ENCODE data around the gene ROR1. TPM values are rescaled to one million over a fixed set of nuclear protein-coding genes. Genes with fewer than 3 reads are reported as not detected.

ROR1 gene
- total RNA-seq, 6 experiments from 2014 or later: 7.4 to 9.4 (median 8.9) TPM

DNA sequence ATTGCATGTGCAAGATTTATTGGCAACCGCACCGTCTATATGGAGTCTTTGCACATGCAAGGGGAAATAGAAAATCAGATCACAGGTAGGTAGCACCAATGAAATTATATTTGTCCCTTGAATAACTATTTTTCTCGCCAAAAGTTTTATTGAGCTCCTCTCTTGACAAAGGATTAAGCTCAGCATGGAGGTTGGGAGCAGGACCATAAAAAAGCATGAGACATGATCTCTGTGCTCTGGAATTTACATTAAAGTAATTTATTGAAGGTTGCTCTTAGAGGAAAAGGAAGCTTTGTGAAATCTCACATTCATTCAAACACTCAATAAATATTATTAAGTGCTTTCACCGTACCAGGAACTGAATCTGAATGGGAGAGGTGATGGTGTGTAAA lies 363.6 kb downstream of the ROR1 start:
- 0 out of 2 replicates have a peak overlapping the region, but pooled peaks have one; percentile 14 for H3K27ac Mint-ChIP-seq

DNA sequence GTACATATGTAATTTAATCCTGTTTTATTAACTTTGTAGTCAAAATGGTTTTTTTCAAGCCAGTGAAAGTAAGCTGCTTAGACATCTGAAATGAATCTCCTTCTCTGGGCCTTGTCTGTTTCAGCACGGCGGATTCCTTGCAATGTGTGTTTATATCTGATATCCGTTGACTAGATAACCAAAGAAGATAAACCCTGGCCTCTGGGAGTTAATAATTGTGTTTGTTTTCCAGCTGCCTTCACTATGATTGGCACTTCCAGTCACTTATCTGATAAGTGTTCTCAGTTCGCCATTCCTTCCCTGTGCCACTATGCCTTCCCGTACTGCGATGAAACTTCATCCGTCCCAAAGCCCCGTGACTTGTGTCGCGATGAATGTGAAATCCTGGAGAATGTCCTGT lies 366.1 kb downstream of the ROR1 start:
- Mint-ChIP-seq H3K27ac (no peak overlapping the region), H3K4me1 (ENCODE audit: low read depth) (peaks cover 40% of the 10 kb centered on the region), H3K27me3 (ENCODE audit: insufficient read depth) (no peaks in the 10 kb centered on the region; the same call in 1 of the 2 replicates), H3K9me3 (no peaks in the 10 kb centered on the region), H3K4me3 (no peak overlapping the region), H3K36me3 (ENCODE audit: low read depth) (peaks cover 13% of the 10 kb centered on the region)
- TF ChIP-seq, protein P1, sequence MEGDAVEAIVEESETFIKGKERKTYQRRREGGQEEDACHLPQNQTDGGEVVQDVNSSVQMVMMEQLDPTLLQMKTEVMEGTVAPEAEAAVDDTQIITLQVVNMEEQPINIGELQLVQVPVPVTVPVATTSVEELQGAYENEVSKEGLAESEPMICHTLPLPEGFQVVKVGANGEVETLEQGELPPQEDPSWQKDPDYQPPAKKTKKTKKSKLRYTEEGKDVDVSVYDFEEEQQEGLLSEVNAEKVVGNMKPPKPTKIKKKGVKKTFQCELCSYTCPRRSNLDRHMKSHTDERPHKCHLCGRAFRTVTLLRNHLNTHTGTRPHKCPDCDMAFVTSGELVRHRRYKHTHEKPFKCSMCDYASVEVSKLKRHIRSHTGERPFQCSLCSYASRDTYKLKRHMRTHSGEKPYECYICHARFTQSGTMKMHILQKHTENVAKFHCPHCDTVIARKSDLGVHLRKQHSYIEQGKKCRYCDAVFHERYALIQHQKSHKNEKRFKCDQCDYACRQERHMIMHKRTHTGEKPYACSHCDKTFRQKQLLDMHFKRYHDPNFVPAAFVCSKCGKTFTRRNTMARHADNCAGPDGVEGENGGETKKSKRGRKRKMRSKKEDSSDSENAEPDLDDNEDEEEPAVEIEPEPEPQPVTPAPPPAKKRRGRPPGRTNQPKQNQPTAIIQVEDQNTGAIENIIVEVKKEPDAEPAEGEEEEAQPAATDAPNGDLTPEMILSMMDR (IDR thresholded peaks at IDR 0.05): no peak
- DNase-seq: no peak

More for the DNA sequence above, 363.6 kb downstream of the ROR1 start:
- TF ChIP-seq, protein P1 (IDR thresholded peaks at IDR 0.05): peak; percentile 49
- H3K4me1 Mint-ChIP-seq (ENCODE audit: low read depth): peaks cover 61% of the 10 kb centered on the region
- DNase-seq: peak; percentile 37
- peaks cover 13% of the 10 kb centered on the region for H3K36me3 Mint-ChIP-seq (ENCODE audit: low read depth)
- no peaks in the 10 kb centered on the region for H3K27me3 Mint-ChIP-seq (ENCODE audit: insufficient read depth)
- H3K4me3 Mint-ChIP-seq: no peak overlapping the region; the same call in 1 of the 2 replicates
- H3K9me3 Mint-ChIP-seq: no peaks in the 10 kb centered on the region

DNA sequence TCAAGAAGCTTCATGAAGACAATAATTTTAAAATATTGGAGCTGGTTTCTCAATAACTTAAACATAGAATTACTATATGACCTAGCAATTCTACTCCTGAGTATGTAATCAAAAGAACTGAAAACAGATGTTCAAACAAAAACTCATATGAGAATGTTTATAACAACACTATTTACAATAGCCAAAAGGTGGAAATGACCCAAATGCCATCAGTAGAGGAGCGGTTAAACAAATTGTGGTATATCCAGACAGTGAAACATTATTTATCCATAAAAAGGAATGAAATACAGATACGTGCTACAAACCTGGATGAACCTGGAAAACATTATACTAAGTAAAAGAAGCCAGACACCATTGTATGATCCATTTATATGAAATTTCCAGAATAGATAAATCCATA lies 366.8 kb downstream of the ROR1 start:
- Mint-ChIP-seq H3K4me3 (no peak overlapping the region), H3K36me3 (ENCODE audit: low read depth) (peaks cover 13% of the 10 kb centered on the region), H3K27ac (no peak overlapping the region), H3K4me1 (ENCODE audit: low read depth) (peaks cover 34% of the 10 kb centered on the region), H3K27me3 (ENCODE audit: insufficient read depth) (no peaks in the 10 kb centered on the region; the same call in 1 of the 2 replicates), H3K9me3 (no peaks in the 10 kb centered on the region)
- no peak for DNase-seq
- TF ChIP-seq, protein P1 (IDR thresholded peaks at IDR 0.05): no peak

DNA sequence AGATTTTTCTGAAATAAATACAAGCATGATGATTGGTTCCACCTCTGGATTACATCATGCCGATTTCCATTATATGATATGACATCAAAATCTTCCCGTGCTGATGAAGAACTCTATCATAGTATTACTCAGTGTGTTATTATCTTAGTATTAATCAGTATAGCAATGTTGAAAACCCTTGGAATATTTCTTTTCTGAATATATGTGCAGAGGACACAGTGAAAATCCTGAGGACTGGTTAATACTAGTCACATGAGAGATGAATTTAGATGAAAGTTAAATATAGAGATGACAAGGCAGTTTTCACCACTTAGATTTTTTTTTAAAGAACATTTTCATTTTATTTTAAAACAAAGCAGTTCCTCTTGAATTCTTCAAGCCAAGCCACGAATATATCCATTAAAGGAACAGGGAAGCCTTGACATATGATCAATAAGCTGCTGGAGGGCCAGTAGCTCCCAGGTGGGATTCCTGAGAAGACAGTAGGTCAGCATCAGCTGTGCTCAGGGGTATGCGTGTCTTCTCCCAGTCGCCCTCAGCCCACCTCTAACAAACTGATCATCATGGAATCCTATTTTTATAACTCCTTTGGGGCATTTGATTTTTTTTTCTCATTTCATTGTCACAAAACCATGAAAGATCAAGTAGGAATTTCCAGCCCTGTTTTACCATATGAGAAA lies 373.4 kb downstream of the ROR1 start:
- Mint-ChIP-seq H3K27me3 (ENCODE audit: insufficient read depth) (no peaks in the 10 kb centered on the region; the same call in 1 of the 2 replicates), H3K4me3 (no peak overlapping the region), H3K36me3 (ENCODE audit: low read depth) (peaks cover 12% of the 10 kb centered on the region), H3K4me1 (ENCODE audit: low read depth) (no peaks in the 10 kb centered on the region), H3K27ac (no peak overlapping the region), H3K9me3 (no peaks in the 10 kb centered on the region)
- DNase-seq: no peak
- TF ChIP-seq, protein P1 (IDR thresholded peaks at IDR 0.05): no peak

DNA sequence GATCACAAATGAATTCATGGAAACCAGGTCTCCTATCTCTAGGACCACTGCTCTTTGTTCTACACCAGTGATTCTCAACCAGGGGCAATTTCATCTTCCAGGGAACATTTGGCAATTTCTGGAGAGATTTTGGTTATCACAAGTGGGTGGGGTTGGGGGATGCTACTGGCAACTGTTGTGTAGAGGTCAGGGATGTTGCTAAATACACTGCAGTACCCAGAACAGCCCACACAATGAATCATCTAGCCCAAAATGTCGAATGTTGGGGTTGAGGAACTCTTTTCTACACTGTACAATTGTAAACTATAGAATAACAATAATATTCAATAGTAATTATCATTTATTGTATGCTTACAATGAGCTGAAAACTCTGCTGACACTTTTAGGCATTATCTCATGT lies 373.9 kb downstream of the ROR1 start:
- Mint-ChIP-seq H3K9me3 (no peaks in the 10 kb centered on the region), H3K4me1 (ENCODE audit: low read depth) (no peaks in the 10 kb centered on the region), H3K27ac (no peak overlapping the region), H3K36me3 (ENCODE audit: low read depth) (peaks cover 12% of the 10 kb centered on the region), H3K4me3 (no peak overlapping the region), H3K27me3 (ENCODE audit: insufficient read depth) (no peaks in the 10 kb centered on the region; the same call in 1 of the 2 replicates)
- TF ChIP-seq, protein P1 (IDR thresholded peaks at IDR 0.05): no peak
- no peak for DNase-seq
